Esophagus squamous epithelium (tissue), 4 donors: ENCODE measurements around the gene MAGI1.

Experiments
- POLR2A ChIP-seq, 4 donors: fragments of 450-650 bp; IDR thresholded peaks; one replicate each; pipeline ENCODE4 v1.6.1; 2017; ENCODE audit warnings: antibody characterized with exemption in 4 of 4, mild to moderate bottlenecking in 4 of 4, moderate library complexity in 3 of 4
- TF ChIP-seq, protein P1 (sequence below), 6 experiments: fragments of 450-650 bp in 4 of 6; fragments of 200-600 bp in 2 of 6; sonication (generic) in 2 of 6; IDR thresholded peaks; one replicate each; pipeline ENCODE4 v1.5.1; 2016 to 2019; ENCODE audit warnings: antibody characterized with exemption in 6 of 6, mild to moderate bottlenecking in 4 of 6, moderate library complexity in 4 of 6

DNA sequence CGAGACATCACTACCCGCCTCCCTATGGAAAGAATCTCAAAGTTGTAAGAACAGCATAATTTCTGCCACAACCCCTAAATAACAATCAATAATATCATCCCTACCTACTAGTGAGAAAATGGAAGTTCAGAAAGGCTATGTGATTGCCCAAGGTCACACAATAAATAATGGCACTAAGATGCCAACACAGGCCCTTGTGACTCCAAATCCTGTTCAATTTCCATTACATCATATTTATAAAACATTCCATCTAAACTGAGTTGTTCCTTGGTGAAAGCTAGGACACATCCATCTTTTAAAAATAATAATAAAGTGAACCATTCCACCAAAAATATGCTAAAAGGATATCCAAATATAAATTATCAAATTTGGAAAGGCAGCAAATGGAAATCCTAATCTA, 144.6 kb downstream of the MAGI1 start:
- TF ChIP-seq, protein P1, sequence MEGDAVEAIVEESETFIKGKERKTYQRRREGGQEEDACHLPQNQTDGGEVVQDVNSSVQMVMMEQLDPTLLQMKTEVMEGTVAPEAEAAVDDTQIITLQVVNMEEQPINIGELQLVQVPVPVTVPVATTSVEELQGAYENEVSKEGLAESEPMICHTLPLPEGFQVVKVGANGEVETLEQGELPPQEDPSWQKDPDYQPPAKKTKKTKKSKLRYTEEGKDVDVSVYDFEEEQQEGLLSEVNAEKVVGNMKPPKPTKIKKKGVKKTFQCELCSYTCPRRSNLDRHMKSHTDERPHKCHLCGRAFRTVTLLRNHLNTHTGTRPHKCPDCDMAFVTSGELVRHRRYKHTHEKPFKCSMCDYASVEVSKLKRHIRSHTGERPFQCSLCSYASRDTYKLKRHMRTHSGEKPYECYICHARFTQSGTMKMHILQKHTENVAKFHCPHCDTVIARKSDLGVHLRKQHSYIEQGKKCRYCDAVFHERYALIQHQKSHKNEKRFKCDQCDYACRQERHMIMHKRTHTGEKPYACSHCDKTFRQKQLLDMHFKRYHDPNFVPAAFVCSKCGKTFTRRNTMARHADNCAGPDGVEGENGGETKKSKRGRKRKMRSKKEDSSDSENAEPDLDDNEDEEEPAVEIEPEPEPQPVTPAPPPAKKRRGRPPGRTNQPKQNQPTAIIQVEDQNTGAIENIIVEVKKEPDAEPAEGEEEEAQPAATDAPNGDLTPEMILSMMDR (IDR thresholded peaks at IDR 0.05): no peak
- no peak for TF ChIP-seq POLR2A (IDR thresholded peaks at IDR 0.05)
